Endothelial cell of umbilical vein (primary cell): ENCODE data around the gene CAND2. TPM values are rescaled to one million over a fixed set of nuclear protein-coding genes. Genes with fewer than 3 reads are reported as not detected.

Experiments used
- BruUV-seq: library from RNA; stranded (reverse); fragments of 400-500 nt; replicated peaks from 2 replicates; lab custom pipeline; 2021; lab: Mats Ljungman, UMichigan
- CTCF ChIA-PET: fragments of 300-600, 350-600 bp; sonication (Branson Sonifier 250); formaldehyde crosslinking; loops from one replicate; lab custom pipeline; 2021; ENCODE audit warnings: antibody characterized with exemption, inconsistent platforms; lab: Charles Lee
- POLR2A ChIA-PET: fragments of 300-600, 350-600 bp; sonication (Branson Sonifier 250); formaldehyde crosslinking; loops from one replicate; lab custom pipeline; 2021; ENCODE audit warnings: antibody characterized with exemption, inconsistent platforms; lab: Charles Lee
- DNase-seq: peaks from one replicate; pipeline ENCODE4 v3.0.0-alpha.2; 2011; ENCODE audit warnings: low read depth, low spot score
- FAIRE-seq: peaks from 2 replicates; lab custom pipeline; 2011; peaks lifted over from hg19 to GRCh38; lab: Jason Lieb, UNC
- H2AFZ ChIP-seq: 2 replicates; pipeline ENCODE4 v1.6.0; 2012; ENCODE audit warnings: low read depth, low read length, control low read depth, inconsistent platforms
- H3K27ac ChIP-seq: 2 replicates; pipeline ENCODE4 v1.5.1; 2011; ENCODE audit warnings: low read depth, mild to moderate bottlenecking, control low read depth, low read length, moderate library complexity; ENCODE audit not compliant: insufficient read depth
- H3K27me3 ChIP-seq, 2 experiments: 2 replicates each; pipeline versions ENCODE4 v1.6.0 to v1.6.1; 2011; ENCODE audit warnings: low read length in 2 of 2, mixed read lengths in 1 of 2; ENCODE audit not compliant: control insufficient read depth in 2 of 2, insufficient read depth in 2 of 2
- H3K36me3 ChIP-seq, 2 experiments: 2 replicates in 1 of 2; 3 replicates in 1 of 2; pipeline ENCODE4 v1.5.1; 2011; ENCODE audit warnings: low read length in 2 of 2, mild to moderate bottlenecking in 1 of 2, moderate library complexity in 1 of 2; ENCODE audit not compliant: control insufficient read depth in 2 of 2, insufficient read depth in 2 of 2; ENCODE audit errors: extremely low read depth in 1 of 2
- H3K4me1 ChIP-seq: 3 replicates; pipeline ENCODE4 v1.5.1; 2011; ENCODE audit warnings: mild to moderate bottlenecking, low read length; ENCODE audit not compliant: control insufficient read depth, insufficient read depth; ENCODE audit errors: extremely low read depth
- H3K4me2 ChIP-seq: 2 replicates; pipeline ENCODE4 v1.6.1; 2011; ENCODE audit warnings: low read length, control low read depth, mixed read lengths; ENCODE audit not compliant: insufficient read depth
- H3K4me3 ChIP-seq, 3 experiments: fragments of 200-600 bp in 1 of 3; sonication (generic), shearing (Covaris generic) in 1 of 3; replicated peaks in 1 of 3; 2 replicates each; pipeline ENCODE4 v1.5.1; 2011 to 2016; ENCODE audit warnings: control low read depth in 3 of 3, low read length in 3 of 3, mild to moderate bottlenecking in 2 of 3, inconsistent platforms in 1 of 3, low read depth in 1 of 3, moderate library complexity in 1 of 3; ENCODE audit not compliant: insufficient read depth in 1 of 3
- H3K79me2 ChIP-seq: 2 replicates; pipeline ENCODE4 v1.6.0; 2012; ENCODE audit warnings: low read length, inconsistent platforms; ENCODE audit not compliant: control insufficient read depth, insufficient read depth
- H3K9ac ChIP-seq: replicated peaks from 2 replicates; pipeline ENCODE3; 2011; ENCODE audit warnings: low read length, control low read depth; ENCODE audit not compliant: insufficient read depth; ENCODE audit errors: extremely low read depth
- H3K9me1 ChIP-seq: replicated peaks from 3 replicates; pipeline ENCODE4 v1.6.0; 2011; ENCODE audit warnings: mild to moderate bottlenecking, low read length; ENCODE audit not compliant: control insufficient read depth, insufficient read depth; ENCODE audit errors: extremely low read depth
- H3K9me3 ChIP-seq: replicated peaks from 2 replicates; pipeline ENCODE4 v1.5.1; 2012; ENCODE audit warnings: low read length, inconsistent platforms; ENCODE audit not compliant: control insufficient read depth, insufficient read depth
- H4K20me1 ChIP-seq: replicated peaks from 2 replicates; pipeline ENCODE3; 2011; ENCODE audit warnings: mild to moderate bottlenecking, low read length; ENCODE audit not compliant: control insufficient read depth, insufficient read depth; ENCODE audit errors: extremely low read depth
- CTCF ChIP-seq, 2 donors: IDR thresholded peaks; 1 replicate in 1 of 2; 2 replicates in 1 of 2; pipeline ENCODE4 v1.5.1; 2011; ENCODE audit warnings: low read length in 2 of 2, mild to moderate bottlenecking in 2 of 2, moderate library complexity in 2 of 2, control low read depth in 1 of 2, inconsistent platforms in 1 of 2, low read depth in 1 of 2; ENCODE audit not compliant: insufficient read depth in 1 of 2; ENCODE audit errors: extremely low read depth in 1 of 2
- EZH2 ChIP-seq: IDR thresholded peaks from 2 replicates; pipeline ENCODE4 v1.6.1; 2012; ENCODE audit warnings: borderline replicate concordance, low read depth, mild to moderate bottlenecking, moderate library complexity, low read length, inconsistent platforms; ENCODE audit not compliant: severe bottlenecking
- JUN ChIP-seq: IDR thresholded peaks from 2 replicates; pipeline ENCODE4 v1.6.1; 2011; ENCODE audit warnings: borderline replicate concordance, low read depth; ENCODE audit not compliant: insufficient read length, insufficient read depth
- MYC ChIP-seq: IDR thresholded peaks from one replicate; pipeline ENCODE4 v1.6.1; 2011; ENCODE audit warnings: mild to moderate bottlenecking, low read depth, low read length
- POLR2A ChIP-seq: IDR thresholded peaks from 2 replicates; pipeline ENCODE4 v1.6.1; 2012; ENCODE audit warnings: low read depth, mild to moderate bottlenecking, control low read depth, low read length
- POLR2AphosphoS5 ChIP-seq: IDR thresholded peaks from 2 replicates; pipeline ENCODE4 v1.6.1; 2012; ENCODE audit warnings: low read depth, mild to moderate bottlenecking, control low read depth, low read length, moderate library complexity; ENCODE audit not compliant: insufficient read depth
- dilution Hi-C: fragments of 300-500 bp; cut with MboI; formaldehyde crosslinking; loops from one replicate; pipeline ENCODE4 v1.15.0; 2019; ENCODE audit warnings: low sequenced_read_pairs; ENCODE audit not compliant: extremely low pct_ligation_motif_present
- intact Hi-C: fragments of 100-400 bp; cut with micrococcal nuclease; formaldehyde crosslinking; loops from one replicate; pipeline ENCODE4 v1.10.0; 2022
- polyA plus RNA-seq, 4 experiments: library from polyadenylated mRNA; depleted of rRNA in 3 of 4; stranded (reverse) in 3 of 4; unstranded in 1 of 4; fragments of >200 nt; gene quantifications; 2 replicates each; pipeline versions ENCODE4 v1.2.1 to v1.2.3, GENCODE V29; 2011 to 2012; ENCODE audit warnings: missing spikeins in 1 of 4
- total RNA-seq: library from RNA; stranded (reverse); gene quantifications from 2 replicates; pipeline ENCODE4 v1.2.3, GENCODE V29; 2021
- TF ChIP-seq, protein P1 (sequence below): IDR thresholded peaks from 2 replicates; pipeline ENCODE4 v1.6.1; 2011; ENCODE audit not compliant: insufficient read depth, insufficient read length

The CAND2 gene
- total and polyA plus RNA-seq, 2 donors (not counting 3 experiments of a cell fraction or from before 2014, with no cell fraction given) = 7.1 to 11.0 TPM

GRCh38 chr3:12875857-12876836, 79.7 kb downstream of the CAND2 start:
- ChIA-PET CTCF (interaction anchor here (0.6 to 2.1 kb wide), 2 partner anchors 15 to 1052 kb away, joined by 4 to 16 read pairs; no protein-coding TSS in a partner anchor), POLR2A (no interaction called here)
- no peaks in the 10 kb centered on the region for H4K20me1 ChIP-seq
- no peak overlapping the region for H3K9ac ChIP-seq
- FAIRE-seq (no peak), DNase-seq (peak; percentile 20)
- H3K4me3 ChIP-seq = peak overlapping the region in 1 of 3 experiments; percentile 20
- H2AFZ ChIP-seq = peak overlapping the region; percentile 53
- no peaks in the 10 kb centered on the region for H3K9me1 ChIP-seq
- no peaks in the 10 kb centered on the region for H3K4me1 ChIP-seq
- no TSS peak for BruUV-seq
- H3K27me3 ChIP-seq = peaks cover 0 to 1% of the 10 kb centered on the region in 2 experiments
- TF ChIP-seq EZH2 (no peak), POLR2A (no peak), POLR2AphosphoS5 (no peak), JUN (no peak), MYC (no peak), CTCF (IDR thresholded peaks at IDR 0.05; ENCODE audit: extremely low read depth in 1 of 2, insufficient read depth in 1 of 2, low read depth in 1 of 2, low read length in 2 of 2) (peak in 1 of 2 donors; percentile 48)
- TF ChIP-seq, protein P1, sequence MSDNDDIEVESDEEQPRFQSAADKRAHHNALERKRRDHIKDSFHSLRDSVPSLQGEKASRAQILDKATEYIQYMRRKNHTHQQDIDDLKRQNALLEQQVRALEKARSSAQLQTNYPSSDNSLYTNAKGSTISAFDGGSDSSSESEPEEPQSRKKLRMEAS = no peak
- no peaks in the 10 kb centered on the region for H3K79me2 ChIP-seq
- no peaks in the 10 kb centered on the region for H3K36me3 ChIP-seq
- H3K9me3 ChIP-seq = no peaks in the 10 kb centered on the region
- H3K27ac ChIP-seq = no peak overlapping the region
- dilution Hi-C loops (no loop called here), intact Hi-C loops (loop anchor here (2.0 kb wide), 1 partner anchor 17 kb away; no protein-coding TSS in a partner anchor)
- H3K4me2 ChIP-seq = no peak overlapping the region
